HG02763 (cell line): Measurements from ENCODE around the gene GNA15.
"Not testable (repeated sequence)": the region's sequence is repeated elsewhere in the genome, so short reads cannot be mapped to it uniquely, and the experiment has no call there.

Experiments
- ATAC-seq: cut with Tn5 transposase; IDR thresholded peaks from one replicate; pipeline ENCODE4 v1.9.1; 2021; ENCODE audit warnings: mild to moderate bottlenecking, moderate library complexity; ENCODE audit not compliant: unreplicated experiment

Gene GNA15

DNA sequence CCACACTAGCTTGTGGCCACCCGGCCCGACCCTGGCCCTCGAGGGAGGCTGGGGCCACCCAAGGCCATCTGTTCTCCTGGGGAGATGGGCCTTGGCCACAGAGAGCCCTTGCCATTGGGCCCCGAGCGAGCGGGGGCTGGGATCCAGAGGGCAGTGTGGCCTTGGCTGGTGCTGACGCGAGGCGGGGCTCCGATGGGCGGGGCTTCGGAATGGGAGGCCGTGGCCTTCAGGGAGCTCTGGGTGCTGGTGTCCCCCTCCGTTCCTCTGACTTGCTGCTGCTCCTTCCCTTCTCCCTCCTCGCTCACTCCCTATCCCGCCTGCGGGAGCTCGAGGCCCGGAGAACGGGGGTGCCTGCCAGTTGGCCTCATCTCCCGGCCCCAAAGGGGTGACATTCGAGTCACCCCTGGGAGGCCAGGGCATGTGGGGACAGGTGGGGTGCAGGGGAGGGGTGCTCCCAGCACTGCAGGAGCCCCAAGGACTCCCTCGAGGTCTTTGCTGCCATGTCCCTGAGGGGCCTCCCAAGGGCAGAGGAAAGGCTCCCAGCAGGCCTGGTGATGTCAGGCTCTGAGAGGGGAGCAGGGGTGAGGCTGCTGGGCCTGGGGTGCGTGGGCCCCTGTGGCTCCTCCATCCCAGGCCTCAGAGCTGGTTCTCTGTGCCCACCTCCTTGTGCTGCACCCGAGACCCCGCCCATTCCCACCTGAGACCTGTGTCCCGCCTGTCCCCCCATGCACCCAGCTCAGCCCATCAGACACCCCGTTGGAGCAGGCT is 54.1 kb downstream of the GNA15 start:
- ATAC-seq = no peak

DNA sequence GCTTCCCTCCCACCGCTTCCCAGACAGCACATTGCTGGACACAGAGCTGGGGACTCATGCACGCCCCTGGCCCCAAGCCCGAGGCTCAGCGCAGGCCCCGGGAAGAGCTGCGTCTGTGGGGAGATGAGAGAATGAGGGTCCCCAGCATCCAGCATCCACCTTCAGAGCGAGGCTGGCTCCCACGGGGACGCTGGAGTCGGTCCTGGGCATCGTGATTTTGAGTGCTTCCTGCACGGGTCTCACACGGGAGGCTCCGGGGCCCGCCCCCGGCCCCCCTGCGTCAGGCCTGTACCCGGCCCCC is 54.6 kb downstream of the GNA15 start:
- no peak for ATAC-seq

- ATAC-seq = no peak
Measured at GRCh38 chr19:3190921-3191805, 55.3 kb downstream of the GNA15 start.

GRCh38 chr19:3191806-3192104 is 55.9 kb downstream of the GNA15 start:
- ATAC-seq = not testable (repeated sequence)

GRCh38 chr19:3192228-3192635 is 56.4 kb downstream of the GNA15 start:
- no peak for ATAC-seq

DNA sequence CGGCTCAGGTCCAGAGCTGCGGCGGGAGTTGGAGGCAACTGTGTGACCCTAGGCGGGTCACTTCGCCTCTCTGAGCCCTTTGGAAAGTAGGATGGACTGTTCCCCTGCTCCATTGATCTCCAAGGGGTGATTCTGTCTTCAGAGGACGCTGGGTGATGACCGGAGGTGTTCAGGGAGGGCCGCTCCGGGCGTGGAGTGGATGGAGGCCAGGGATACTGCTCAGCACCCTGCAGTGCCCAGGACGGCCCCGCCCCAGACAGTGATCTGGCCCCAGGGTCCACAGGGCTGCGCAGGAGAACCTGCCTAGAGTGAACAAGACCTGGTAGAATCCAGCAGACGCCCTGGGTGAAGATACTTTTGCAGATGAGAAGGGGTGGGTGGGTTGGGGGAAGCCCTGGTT is 56.9 kb downstream of the GNA15 start:
- ATAC-seq = no peak

GRCh38 chr19:3193256-3194105 is 57.6 kb downstream of the GNA15 start:
- no peak for ATAC-seq

DNA sequence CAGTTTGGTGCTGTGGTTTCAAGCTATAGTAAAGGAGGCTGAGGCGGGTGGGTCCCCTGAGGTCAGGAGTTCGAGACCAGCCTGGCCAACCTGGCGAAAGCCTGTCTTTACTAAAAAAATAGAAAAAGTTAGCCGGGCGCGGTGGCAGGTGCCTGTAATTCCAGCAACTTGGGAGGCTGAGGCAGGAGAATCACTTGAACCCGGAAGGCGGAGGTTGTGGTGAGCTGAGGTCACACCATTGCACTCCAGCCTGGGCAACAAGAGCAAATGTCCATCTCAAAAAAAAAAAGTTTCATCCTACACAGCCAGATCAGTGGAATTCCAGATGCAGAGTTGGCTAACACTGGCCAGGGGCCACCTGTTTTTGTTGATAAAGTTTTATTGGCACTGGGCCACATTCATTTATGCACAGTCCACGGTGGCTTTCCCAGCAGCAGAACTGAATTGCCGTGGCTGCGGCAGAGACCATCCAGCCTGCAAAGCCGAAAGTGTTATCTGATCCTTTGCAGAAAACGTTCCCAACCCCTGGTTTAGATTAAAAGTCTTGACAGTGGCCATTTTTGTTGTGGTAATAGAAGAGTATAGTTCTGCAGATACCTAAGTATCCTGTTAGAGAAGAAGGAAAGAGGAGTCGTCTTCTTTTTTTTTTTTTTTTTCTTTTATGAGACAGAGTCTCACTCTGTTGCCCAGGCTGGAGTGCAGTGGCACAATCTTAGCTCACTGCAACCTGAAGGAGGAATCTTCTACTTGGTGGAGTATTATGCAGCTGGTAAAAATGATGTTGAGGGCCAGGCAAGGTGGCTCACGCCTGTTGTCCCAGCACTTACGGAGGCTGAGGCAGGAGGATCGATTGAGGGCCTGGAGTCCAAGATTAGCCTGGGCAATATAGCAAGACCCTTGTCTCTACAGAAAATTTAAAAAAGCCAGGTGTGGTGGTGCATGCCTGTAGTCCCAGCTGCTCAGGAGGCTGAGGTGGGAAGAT is 58.6 kb downstream of the GNA15 start:
- no peak for ATAC-seq

GRCh38 chr19:3196064-3196932 is 60.5 kb downstream of the GNA15 start:
- no peak for ATAC-seq

- ATAC-seq = no peak
Measured at GRCh38 chr19:3196933-3197205, 61.0 kb downstream of the GNA15 start.

- ATAC-seq = no peak
Measured at GRCh38 chr19:3198901-3199700, 63.3 kb downstream of the GNA15 start.

DNA sequence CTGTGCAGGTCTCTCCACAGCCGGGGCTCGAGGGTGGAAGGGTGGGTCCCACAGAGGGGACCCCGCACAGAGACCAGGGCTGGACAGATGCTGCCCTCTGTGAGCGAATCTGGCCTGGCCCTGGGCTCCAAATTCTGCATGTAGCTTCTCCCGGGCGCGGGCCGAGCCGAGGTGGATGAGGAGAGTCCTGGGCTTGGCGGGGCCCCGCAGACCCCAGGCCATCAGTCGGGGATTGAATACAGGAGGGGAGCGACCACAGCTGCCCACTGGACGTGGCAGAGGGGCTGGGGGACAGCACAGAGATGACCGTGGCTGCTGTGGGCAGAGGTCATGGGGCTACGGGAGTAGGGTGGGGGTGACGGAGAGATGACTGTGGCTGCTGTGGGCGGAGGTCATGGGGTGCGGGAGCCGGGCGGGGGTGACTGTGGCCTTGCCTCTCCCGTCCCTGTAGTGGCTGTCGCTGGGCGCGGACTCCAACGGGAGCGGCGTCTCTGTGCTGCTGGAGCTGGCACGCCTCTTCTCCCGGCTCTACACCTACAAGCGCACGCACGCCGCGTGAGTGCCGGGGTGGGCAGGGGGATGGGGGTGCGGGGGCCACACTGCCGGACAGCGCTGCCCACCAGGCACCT is 65.4 kb downstream of the GNA15 start:
- no peak for ATAC-seq

GRCh38 chr19:3201911-3202310 is 66.1 kb downstream of the GNA15 start:
- no peak for ATAC-seq

DNA sequence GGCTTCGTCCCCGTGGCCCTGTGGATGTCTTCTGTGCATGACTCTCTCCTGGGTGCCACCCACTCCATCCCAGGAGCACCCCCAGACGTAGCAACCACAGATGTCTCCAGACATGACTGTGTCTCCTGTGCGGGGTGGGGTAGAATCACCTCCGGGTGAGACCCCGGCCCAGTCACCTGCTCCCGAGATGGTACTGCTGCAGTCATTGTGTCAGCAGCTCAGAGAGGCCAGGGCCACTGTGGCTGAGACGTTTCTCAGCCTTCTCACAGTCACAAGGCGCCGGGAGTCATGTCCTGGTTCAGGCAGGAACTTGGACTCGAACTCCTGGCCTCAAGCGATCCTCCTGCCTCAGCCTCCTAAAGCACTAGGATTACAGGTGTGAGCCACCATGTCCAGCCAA is 66.5 kb downstream of the GNA15 start:
- ATAC-seq = no peak

- not testable (repeated sequence) for ATAC-seq
Measured at GRCh38 chr19:3202895-3203294, 67.1 kb downstream of the GNA15 start.

DNA sequence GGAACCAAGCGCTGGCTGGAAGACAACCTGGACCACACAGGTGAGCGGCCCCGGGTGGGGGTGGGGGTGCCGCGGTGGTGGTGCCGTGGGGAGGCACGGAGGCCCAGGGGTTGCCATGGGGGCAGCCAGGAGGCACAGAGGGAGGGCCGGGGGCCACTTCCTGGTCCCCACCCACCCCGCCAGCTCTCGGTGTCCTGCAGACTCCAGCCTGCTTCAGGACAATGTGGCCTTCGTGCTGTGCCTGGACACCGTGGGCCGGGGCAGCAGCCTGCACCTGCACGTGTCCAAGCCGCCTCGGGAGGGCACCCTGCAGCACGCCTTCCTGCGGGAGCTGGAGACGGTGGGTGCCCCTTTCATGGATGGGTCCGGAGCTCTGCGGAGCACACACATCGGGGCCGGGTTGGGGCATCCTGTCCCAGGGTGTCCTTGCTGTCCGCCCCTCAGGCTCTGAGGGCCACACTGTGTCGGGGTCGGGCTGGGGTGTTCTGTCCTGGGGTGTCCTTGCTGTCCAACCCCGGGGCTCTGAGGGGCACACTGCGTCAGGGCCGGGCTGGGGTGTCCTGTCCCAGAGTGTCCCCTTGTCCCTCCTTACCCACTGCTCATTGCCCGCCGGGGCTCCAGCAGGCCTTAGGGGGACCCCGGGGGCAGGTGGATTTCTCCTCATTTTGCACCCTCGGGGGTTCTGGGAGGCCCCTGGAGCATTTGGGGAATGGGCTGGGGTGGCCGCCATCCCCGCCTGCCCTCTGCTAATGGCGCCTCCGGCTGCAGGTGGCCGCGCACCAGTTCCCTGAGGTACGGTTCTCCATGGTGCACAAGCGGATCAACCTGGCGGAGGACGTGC is 68.2 kb downstream of the GNA15 start:
- no peak for ATAC-seq

DNA sequence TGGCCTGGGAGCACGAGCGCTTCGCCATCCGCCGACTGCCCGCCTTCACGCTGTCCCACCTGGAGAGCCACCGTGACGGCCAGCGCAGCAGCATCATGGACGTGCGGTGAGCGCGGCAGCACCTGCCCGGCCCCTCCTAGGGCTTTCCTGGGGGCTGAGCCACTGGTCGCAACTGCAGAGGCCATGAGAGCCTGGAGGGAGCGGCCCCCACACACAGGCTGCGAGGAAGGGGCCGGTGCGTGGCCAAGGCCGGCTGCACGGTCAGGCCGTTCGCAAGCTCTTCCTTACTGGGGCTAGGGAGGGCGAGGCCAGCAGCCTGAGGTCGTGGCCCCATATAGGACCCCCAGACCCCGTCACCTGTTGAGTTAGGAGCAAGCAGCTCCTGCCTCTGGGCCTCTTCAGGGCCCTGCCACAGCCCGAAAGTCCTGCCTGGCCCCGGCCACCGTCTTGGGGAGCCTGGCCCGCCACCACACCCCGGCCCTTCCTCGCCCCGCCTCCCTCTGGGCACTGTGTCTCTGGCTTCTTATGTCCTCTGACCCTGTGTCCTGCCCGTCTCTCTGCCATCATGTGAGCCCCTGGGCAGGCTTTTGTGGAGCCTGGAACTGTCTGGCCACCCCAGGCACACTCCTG is 68.9 kb downstream of the GNA15 start:
- no peak for ATAC-seq
